Head of caudate nucleus (tissue), 42 donors: ENCODE results near the gene SRP14.
"Not testable (repeated sequence)": the region's sequence is repeated elsewhere in the genome, so short reads cannot be mapped to it uniquely, and the experiment has no call there.

Experiments used
- DNase-seq, 42 donors: peaks; one replicate each; pipeline versions ENCODE4 v3.0.0 to v3.0.0-alpha.2; 2020 to 2021; ENCODE audit warnings: mixed read lengths in 7 of 42
- intact Hi-C: fragments of 100-400 bp; cut with DNase I; formaldehyde crosslinking; loops from one replicate; pipeline ENCODE4 v1.15.0; 2022

The SRP14 gene

GRCh38 chr15:40038638-40039543 lies at the start of gene SRP14:
SRP14 (minus strand) TSS chr15:40039181; CDS start chr15:40039116, 65 bp downstream.
- intact Hi-C loops = loop anchor here (5.0 kb wide), 1 partner anchor 257 kb away; the partner anchor contains the start of gene FSIP1
- peak; percentile 92 to 98 (median 96) for DNase-seq

- DNase-seq = no peak
- intact Hi-C loops = no loop called here
These were observed 49.3 kb upstream of the SRP14 start for GRCh38 chr15:40087991-40088928.

- intact Hi-C loops = no loop called here
- DNase-seq = no peak
These were observed 48.3 kb upstream of the SRP14 start for GRCh38 chr15:40087068-40087810.

GRCh38 chr15:40085266-40085665 lies 46.3 kb upstream of the SRP14 start:
- intact Hi-C loops = no loop called here
- no peak for DNase-seq

GRCh38 chr15:40084650-40085049 lies 45.7 kb upstream of the SRP14 start:
- intact Hi-C loops = no loop called here
- DNase-seq = no peak

- intact Hi-C loops = no loop called here
- DNase-seq = peak in 2 of 42 donors; percentile 11 to 32
These were observed 43.4 kb upstream of the SRP14 start for GRCh38 chr15:40082195-40082883.

- peak; percentile 65 to 93 (median 85) for DNase-seq
- intact Hi-C loops = loop anchor here (2.0 kb wide), 1 partner anchor 21 kb away; no protein-coding TSS in a partner anchor
These were observed 42.8 kb upstream of the SRP14 start for GRCh38 chr15:40081691-40082194.

- intact Hi-C loops = loop anchor here (2.0 kb wide), 1 partner anchor 22 kb away; no protein-coding TSS in a partner anchor
- no peak for DNase-seq
These were observed 41.9 kb upstream of the SRP14 start for GRCh38 chr15:40080847-40081246.

- intact Hi-C loops = loop anchor here (2.0 kb wide), 1 partner anchor 23 kb away; no protein-coding TSS in a partner anchor
- no peak for DNase-seq
These were observed 41.1 kb upstream of the SRP14 start for GRCh38 chr15:40080104-40080503.

GRCh38 chr15:40079456-40079855 lies 40.5 kb upstream of the SRP14 start:
- intact Hi-C loops = no loop called here

GRCh38 chr15:40075298-40076044 lies 36.5 kb upstream of the SRP14 start:
- intact Hi-C loops = no loop called here

More at GRCh38 chr15:40079456-40079855, 40.5 kb upstream of the SRP14 start:
- DNase-seq = no peak

GRCh38 chr15:40074656-40075055 lies 35.7 kb upstream of the SRP14 start:
- DNase-seq, intact Hi-C loops: not testable (repeated sequence)

More at GRCh38 chr15:40075298-40076044, 36.5 kb upstream of the SRP14 start:
- no peak for DNase-seq

GRCh38 chr15:40073716-40074490 lies 34.9 kb upstream of the SRP14 start:
- intact Hi-C loops, DNase-seq: not testable (repeated sequence)

- intact Hi-C loops = no loop called here
- DNase-seq = no peak
These were observed 33.4 kb upstream of the SRP14 start for GRCh38 chr15:40072216-40072990.

GRCh38 chr15:40070608-40071218 lies 31.7 kb upstream of the SRP14 start:
- DNase-seq = no peak
- intact Hi-C loops = no loop called here
